Activated effector memory CD4-positive, alpha-beta T cell treated with Interleukin-2 at 50 U/mL for 16 hours (primary cell): ENCODE results near the gene FANCG.

Experiments
- DNase-seq: peaks from one replicate; pipeline ENCODE4 v3.0.0-alpha.2; 2020

FANCG gene

GRCh38 chr9:35057271-35057620, 22.5 kb downstream of the FANCG start:
- DNase-seq, result no peak

DNA sequence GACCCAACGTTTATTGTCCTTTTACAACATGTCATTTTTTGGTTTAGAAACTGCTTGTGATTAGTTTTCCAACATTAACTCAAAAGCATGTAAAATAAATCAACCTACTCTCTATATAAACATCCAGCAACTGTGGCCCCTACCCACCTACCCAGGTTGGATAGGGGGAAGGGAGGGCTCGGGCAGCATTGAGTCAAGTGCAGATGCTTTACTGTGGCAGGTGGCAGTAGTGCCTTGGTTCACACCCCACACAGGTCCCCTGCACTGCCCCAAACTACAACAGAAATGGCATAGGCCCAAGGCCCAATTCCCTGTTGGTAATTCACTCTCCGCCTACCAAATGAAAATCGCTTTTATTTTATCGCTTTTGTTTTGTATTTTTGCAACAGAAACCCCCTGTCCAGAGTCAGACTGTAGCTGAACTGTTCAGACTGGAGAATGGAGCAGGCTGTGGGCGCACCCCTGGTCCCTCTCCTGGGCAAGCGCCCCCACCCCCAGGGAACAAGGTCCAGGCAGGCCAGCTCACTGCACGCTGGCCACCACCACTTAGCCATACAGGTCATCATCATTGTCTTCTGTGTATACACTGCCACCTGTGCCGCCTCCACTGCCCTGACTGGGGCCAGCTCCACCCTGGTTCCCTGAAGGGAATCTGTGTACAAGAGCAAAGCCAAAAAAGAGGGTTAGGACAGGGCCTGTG, 23.0 kb downstream of the FANCG start:
- no peak for DNase-seq

- DNase-seq, result no peak
These were observed 24.7 kb downstream of the FANCG start for GRCh38 chr9:35054871-35055644.

DNA sequence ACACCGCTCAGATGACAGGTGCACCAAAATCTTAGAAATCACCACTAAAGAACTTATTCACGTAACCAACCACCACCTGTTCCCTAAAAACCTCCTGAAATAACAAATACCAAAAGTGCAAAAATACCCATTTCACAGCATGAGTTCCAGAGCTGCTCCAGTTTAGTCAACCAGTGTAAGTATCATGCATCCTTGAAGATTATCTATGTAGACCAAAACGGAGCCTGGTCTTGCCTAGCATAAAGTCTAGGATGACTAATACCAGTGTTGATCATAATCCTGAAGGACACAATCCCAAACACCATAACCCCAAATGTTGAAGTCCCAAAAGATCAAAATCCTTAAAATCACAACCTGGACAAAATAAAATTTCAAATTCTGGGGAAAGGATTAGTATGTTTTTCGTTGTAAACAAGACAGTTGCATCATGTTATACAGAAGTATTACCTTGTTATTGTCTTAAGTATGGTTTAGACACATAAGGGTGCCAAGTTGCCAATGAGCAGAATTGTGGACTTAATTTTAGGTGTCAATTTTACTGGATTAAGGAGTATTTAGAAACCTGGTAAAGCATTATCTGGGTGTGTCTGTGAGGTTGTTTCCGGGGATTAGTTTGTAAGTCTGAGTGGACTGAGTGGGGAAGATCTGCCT, 25.4 kb downstream of the FANCG start:
- DNase-seq, result no peak

- DNase-seq, result no peak
These were observed 28.4 kb downstream of the FANCG start for GRCh38 chr9:35051069-35051967.

- DNase-seq, result no peak
These were observed 31.2 kb downstream of the FANCG start for GRCh38 chr9:35048511-35048910.

- DNase-seq, result no peak
These were observed 35.7 kb downstream of the FANCG start for GRCh38 chr9:35044071-35044470.

DNA sequence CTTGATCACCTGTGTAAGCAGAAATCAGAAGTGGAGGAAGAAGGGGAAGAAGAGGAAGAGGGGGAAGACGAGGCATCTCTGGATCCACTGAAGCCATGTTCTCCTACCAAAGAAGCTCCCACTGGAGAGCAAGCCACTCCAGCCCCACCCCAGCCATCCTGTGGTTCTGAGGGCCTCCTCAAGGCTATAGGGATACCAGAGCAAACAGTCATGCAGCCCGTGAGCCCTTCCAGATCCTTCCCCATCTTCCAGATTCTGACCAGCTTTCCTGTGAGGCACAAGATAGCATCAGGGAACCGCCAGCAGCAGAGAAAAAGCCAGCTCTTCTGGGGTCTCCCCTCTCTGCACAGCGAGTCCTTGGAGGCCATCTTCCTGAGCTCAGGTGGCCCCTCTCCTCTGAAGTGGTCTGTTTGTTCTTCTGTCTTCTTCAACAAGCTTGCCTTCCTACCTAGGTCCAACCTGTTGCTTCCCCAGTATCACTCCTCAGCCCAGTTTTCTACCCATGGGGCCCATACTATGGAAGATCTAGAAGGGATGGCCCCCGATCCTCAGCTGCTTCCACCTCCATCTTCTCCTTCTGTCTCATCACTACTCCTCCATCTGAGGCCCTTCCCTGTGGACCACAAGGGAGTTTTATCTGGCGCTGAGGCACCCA, 36.7 kb downstream of the FANCG start:
- DNase-seq, result no peak

- no peak for DNase-seq
These were observed 37.6 kb downstream of the FANCG start for GRCh38 chr9:35042081-35042604.

- peak; percentile 44 for DNase-seq
These were observed 43.7 kb downstream of the FANCG start for GRCh38 chr9:35035851-35036701.

DNA sequence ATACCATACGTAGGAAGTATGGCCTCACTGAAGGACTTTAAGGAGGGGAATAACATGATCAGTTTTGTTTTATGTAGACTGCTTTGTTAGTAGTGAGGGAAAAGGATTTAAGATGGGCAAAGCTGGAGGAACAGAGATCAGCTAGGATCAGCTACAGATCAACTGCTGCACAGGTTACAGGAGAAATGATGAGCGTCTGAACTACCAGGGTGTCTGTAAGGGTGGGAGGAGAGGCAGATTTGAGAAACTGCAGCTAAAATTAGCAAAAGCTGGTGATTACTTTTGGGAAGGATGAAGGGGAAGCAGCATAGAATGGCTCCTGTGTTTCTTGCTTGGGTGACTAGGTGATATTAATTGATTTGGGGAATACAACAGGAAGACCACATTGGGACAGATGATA, 46.6 kb downstream of the FANCG start:
- no peak for DNase-seq

DNA sequence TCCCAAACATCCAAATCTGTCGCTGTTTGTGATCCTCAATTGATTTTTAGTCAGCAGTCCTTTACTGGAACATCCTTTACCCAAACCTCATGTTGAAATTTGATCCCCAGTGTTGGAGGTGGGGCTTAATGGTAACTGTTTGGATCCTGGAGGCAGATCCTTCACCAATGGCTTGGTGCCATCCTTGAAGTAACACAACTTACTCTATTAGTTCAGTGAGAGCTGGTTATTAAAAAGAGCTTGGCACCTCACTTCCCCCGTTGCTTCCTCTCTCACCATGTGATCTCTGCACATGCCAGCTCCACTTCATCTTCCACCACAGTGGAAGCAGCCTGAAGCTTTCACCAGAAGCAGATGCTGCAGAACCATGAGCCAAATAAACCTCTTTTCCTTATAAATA, 49.9 kb downstream of the FANCG start:
- DNase-seq, result no peak

- no peak for DNase-seq
These were observed 50.5 kb downstream of the FANCG start for GRCh38 chr9:35029241-35029640.

DNA sequence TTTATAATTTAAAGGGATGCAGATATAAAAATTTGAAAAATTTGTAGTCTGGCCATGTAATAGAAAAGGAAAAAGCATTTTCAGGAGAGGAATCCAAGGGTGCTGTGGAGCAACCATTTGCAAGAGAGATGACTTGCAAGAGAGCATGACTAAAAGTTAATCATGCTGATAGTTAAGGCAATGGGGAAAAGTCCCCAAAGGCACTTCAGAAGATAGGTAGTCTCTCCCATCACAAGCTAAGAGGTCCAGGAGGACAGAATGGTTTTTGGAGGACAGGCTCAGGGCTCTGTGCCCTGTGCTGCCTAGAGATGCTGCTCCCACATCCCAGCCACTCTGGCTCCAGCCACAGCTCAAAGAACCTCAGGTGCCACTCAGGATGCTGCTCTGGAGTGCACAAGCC, 51.4 kb downstream of the FANCG start:
- DNase-seq, result no peak

DNA sequence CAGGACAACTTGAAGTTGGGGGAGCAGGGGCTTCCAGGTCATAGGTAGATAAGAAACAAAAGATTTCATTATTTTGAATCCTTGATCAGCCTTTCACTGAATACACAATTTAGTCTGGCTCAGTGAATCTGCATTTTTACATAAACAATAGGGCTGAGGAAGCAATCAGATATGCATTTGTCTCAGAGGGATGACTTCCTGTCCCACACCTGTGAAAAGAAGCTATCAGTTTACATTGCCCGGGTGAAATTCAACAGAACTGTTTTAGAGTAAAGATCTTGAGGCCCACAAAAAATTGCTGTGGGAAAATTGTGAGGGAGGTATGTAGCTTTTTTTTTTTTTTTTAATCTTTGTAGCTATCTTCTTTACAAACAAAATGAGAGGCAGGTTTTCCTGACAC, 51.9 kb downstream of the FANCG start:
- no peak for DNase-seq

GRCh38 chr9:35027374-35027773, 52.4 kb downstream of the FANCG start:
- DNase-seq, result no peak

DNA sequence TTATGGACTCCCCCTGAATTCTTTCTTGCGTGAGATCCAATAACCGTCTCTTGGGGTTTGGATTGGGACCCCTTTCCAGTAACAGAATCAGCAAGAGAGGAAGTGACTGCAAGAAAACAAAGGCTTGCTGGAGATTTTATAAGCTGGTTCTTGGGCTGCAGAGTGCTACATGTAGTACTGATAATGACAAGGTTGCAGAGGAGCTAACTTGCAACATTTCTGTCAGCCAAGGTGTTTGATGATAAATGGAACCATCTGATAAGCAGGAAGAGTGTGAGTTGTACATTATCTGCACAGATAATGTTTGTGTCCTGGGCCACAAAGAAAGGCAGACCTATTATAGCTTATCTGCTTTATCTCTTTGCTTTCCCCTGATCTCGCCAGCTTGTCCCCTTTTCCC, 53.1 kb downstream of the FANCG start:
- DNase-seq, result no peak
